ENCODE results near the gene HLA-DOB. TPM values are rescaled to one million over a fixed set of nuclear protein-coding genes. Genes with fewer than 3 reads are reported as not detected.

HLA-DOB gene
- total RNA-seq, 1 donor from 2014 or later, result 0.25 TPM

DNA sequence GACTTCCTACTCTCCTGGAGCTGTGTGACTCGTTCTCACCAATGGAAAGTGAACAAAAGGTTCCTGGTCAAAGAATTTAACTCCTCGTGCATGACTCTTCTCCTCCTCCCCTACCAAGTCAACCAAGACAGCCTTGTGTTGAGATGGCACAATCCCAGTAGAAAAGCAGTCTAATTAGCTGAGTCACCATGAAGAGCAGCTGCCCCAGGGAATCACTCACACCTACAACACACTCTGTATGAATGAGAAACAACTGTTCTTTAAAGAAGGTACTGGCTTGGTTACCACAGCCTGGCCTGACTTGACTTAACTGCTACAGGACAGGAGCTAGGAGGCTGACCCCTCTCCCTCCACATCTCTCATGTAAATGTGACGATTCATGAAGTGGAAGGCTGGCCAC is 2.9 kb upstream of the HLA-DOB start:
- H3K4me1 Mint-ChIP-seq (ENCODE audit: low read depth), result peaks cover 8% of the 10 kb centered on the region
- no peak overlapping the region for H3K27ac Mint-ChIP-seq (ENCODE audit: unreplicated experiment)
- H3K27me3 Mint-ChIP-seq (ENCODE audit: low read depth), result peaks cover 7% of the 10 kb centered on the region
- no peak overlapping the region for H3K4me3 Mint-ChIP-seq (ENCODE audit: unreplicated experiment)
- H3K9me3 Mint-ChIP-seq (ENCODE audit: low read depth), result no peaks in the 10 kb centered on the region
- TF ChIP-seq CTCF (IDR thresholded peaks at IDR 0.05), result no peak
- H3K36me3 Mint-ChIP-seq (ENCODE audit: low read depth), result no peaks in the 10 kb centered on the region
- no peak for DNase-seq (ENCODE audit: low spot score)

- Mint-ChIP-seq H3K9me3 (ENCODE audit: low read depth) (no peaks in the 10 kb centered on the region), H3K36me3 (ENCODE audit: low read depth) (no peaks in the 10 kb centered on the region), H3K4me1 (ENCODE audit: low read depth) (peaks cover 8% of the 10 kb centered on the region), H3K27ac (ENCODE audit: unreplicated experiment) (no peak overlapping the region), H3K27me3 (ENCODE audit: low read depth) (peaks cover 10% of the 10 kb centered on the region), H3K4me3 (ENCODE audit: unreplicated experiment) (no peak overlapping the region)
- no peak for TF ChIP-seq CTCF (IDR thresholded peaks at IDR 0.05)
- DNase-seq (ENCODE audit: low spot score), result no peak
Measured at GRCh38 chr6:32818867-32819266, 2.1 kb upstream of the HLA-DOB start.

DNA sequence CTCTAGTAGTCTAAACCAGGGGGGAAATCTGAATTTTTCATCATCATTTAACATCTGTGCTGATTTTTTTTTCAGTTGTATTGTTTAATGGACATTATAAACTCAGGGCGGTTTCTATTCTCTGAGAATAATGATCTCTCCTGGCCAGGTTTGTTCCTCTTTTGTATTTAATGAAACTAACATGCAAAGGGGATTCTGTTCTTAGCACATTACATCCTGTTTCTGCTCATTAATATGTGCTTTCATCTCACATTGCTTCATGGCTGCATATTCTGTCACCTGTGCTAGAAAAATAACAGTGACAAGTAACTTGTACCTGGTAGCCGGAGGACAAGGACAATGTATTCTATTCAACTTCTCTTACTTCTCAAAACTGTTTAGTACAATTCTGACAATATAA is 806 bp downstream of the HLA-DOB start:
- TF ChIP-seq CTCF (IDR thresholded peaks at IDR 0.05), result no peak
- Mint-ChIP-seq H3K9me3 (ENCODE audit: low read depth) (no peaks in the 10 kb centered on the region), H3K4me1 (ENCODE audit: low read depth) (peaks cover 8% of the 10 kb centered on the region), H3K4me3 (ENCODE audit: unreplicated experiment) (no peak overlapping the region), H3K36me3 (ENCODE audit: low read depth) (peaks cover 3% of the 10 kb centered on the region), H3K27ac (ENCODE audit: unreplicated experiment) (no peak overlapping the region), H3K27me3 (ENCODE audit: low read depth) (peaks cover 23% of the 10 kb centered on the region)
- no peak for DNase-seq (ENCODE audit: low spot score)

GRCh38 chr6:32815115-32815514 is 1.7 kb downstream of the HLA-DOB start:
- TF ChIP-seq CTCF (IDR thresholded peaks at IDR 0.05), result no peak
- Mint-ChIP-seq H3K4me3 (ENCODE audit: unreplicated experiment) (no peak overlapping the region), H3K27ac (ENCODE audit: unreplicated experiment) (peak overlapping the region; percentile 54), H3K9me3 (ENCODE audit: low read depth) (no peaks in the 10 kb centered on the region), H3K27me3 (ENCODE audit: low read depth) (peaks cover 28% of the 10 kb centered on the region), H3K36me3 (ENCODE audit: low read depth) (peaks cover 3% of the 10 kb centered on the region), H3K4me1 (ENCODE audit: low read depth) (peaks cover 8% of the 10 kb centered on the region)
- DNase-seq (ENCODE audit: low spot score), result no peak

- no peak overlapping the region for H3K4me3 Mint-ChIP-seq (ENCODE audit: unreplicated experiment)
- TF ChIP-seq CTCF (IDR thresholded peaks at IDR 0.05), result no peak
- peaks cover 3% of the 10 kb centered on the region for H3K36me3 Mint-ChIP-seq (ENCODE audit: low read depth)
- no peaks in the 10 kb centered on the region for H3K9me3 Mint-ChIP-seq (ENCODE audit: low read depth)
- no peak for DNase-seq (ENCODE audit: low spot score)
- peaks cover 29% of the 10 kb centered on the region for H3K27me3 Mint-ChIP-seq (ENCODE audit: low read depth)
- peaks cover 8% of the 10 kb centered on the region for H3K4me1 Mint-ChIP-seq (ENCODE audit: low read depth)
- H3K27ac Mint-ChIP-seq (ENCODE audit: unreplicated experiment), result no peak overlapping the region
Measured at GRCh38 chr6:32814145-32814544, 2.7 kb downstream of the HLA-DOB start.

Data from chondrocyte (in vitro differentiated cells).